IMR-90 (cell line): ENCODE data around the gene SOX6. TPM values are rescaled to one million over a fixed set of nuclear protein-coding genes. Genes with fewer than 3 reads are reported as not detected.

ENCODE experiments used
- ATAC-seq: fragments of 200-7000 bp; cut with Tn5 transposase; 2 replicates; pipeline ENCODE4 v1.9.1; 2020; ENCODE audit warnings: low read depth, mild to moderate bottlenecking, moderate library complexity
- BruUV-seq: library from RNA; stranded (reverse); fragments of 400-500 nt; replicated peaks from 2 replicates; lab custom pipeline; 2021; lab: Mats Ljungman, UMichigan
- CTCF ChIA-PET: fragments of 300-600 bp; formaldehyde crosslinking; extraction: SDS; loops from one replicate; lab custom pipeline; 2021; ENCODE audit warnings: antibody characterized with exemption; lab: Yijun Ruan, JAX
- POLR2A ChIA-PET: fragments of 300-600 bp; sonication (Branson Sonifier 250); formaldehyde crosslinking; loops from one replicate; lab custom pipeline; 2022; ENCODE audit warnings: antibody characterized with exemption; ENCODE audit not compliant: unreplicated experiment; lab: Charles Lee
- DNase-seq: peaks from one replicate; pipeline ENCODE4 v3.0.0; 2013
- H2AFZ ChIP-seq: replicated peaks from 2 replicates; pipeline ENCODE3; 2013; ENCODE audit warnings: low read length, mild to moderate bottlenecking; ENCODE audit not compliant: poor library complexity
- H2AK5ac ChIP-seq: 2 replicates; pipeline ENCODE4 v1.6.1; 2013; ENCODE audit warnings: low read depth, low read length, inconsistent platforms
- H2AK9ac ChIP-seq: replicated peaks from 2 replicates; pipeline ENCODE3; 2013; ENCODE audit warnings: mild to moderate bottlenecking, low read depth, low read length, moderate library complexity; ENCODE audit not compliant: poor library complexity
- H2BK120ac ChIP-seq: 2 replicates; pipeline ENCODE4 v1.6.1; 2013; ENCODE audit warnings: low read depth, low read length, inconsistent platforms
- H2BK15ac ChIP-seq: 3 replicates; pipeline ENCODE4 v1.6.1; 2013; ENCODE audit warnings: low read depth, low read length, inconsistent platforms
- H2BK20ac ChIP-seq: 2 replicates; pipeline ENCODE4 v1.6.1; 2013; ENCODE audit warnings: low read depth, mild to moderate bottlenecking, inconsistent platforms, low read length, moderate library complexity
- H2BK5ac ChIP-seq: 2 replicates; pipeline ENCODE4 v1.6.1; 2013; ENCODE audit warnings: mild to moderate bottlenecking, low read depth, low read length, inconsistent platforms; ENCODE audit not compliant: poor library complexity, severe bottlenecking
- H3K14ac ChIP-seq: replicated peaks from 2 replicates; pipeline ENCODE4 v1.6.1; 2013; ENCODE audit warnings: low read depth, low read length, inconsistent platforms
- H3K18ac ChIP-seq: 2 replicates; pipeline ENCODE4 v1.6.1; 2013; ENCODE audit warnings: low read depth, low read length, control low read depth
- H3K23ac ChIP-seq: 2 replicates; pipeline ENCODE4 v1.6.1; 2013; ENCODE audit warnings: low read depth, low read length, inconsistent platforms
- H3K27ac ChIP-seq: 2 replicates; pipeline ENCODE4 v1.5.1; 2013; ENCODE audit warnings: mild to moderate bottlenecking, control low read depth, low read length; ENCODE audit not compliant: insufficient read depth
- H3K27me3 ChIP-seq: 2 replicates; pipeline ENCODE4 v1.6.1; 2013; ENCODE audit warnings: low read length; ENCODE audit not compliant: control insufficient read depth, insufficient read depth
- H3K36me3 ChIP-seq: 2 replicates; pipeline ENCODE4 v1.6.1; 2013; ENCODE audit warnings: low read length, mixed read lengths; ENCODE audit not compliant: control insufficient read depth, insufficient read depth
- H3K4ac ChIP-seq: 2 replicates; pipeline ENCODE4 v1.6.1; 2013; ENCODE audit warnings: low read depth, low read length, inconsistent platforms
- H3K4me1 ChIP-seq: 2 replicates; pipeline ENCODE4 v1.6.1; 2013; ENCODE audit warnings: low read length, mixed read lengths; ENCODE audit not compliant: control insufficient read depth, insufficient read depth
- H3K4me2 ChIP-seq: 2 replicates; pipeline ENCODE4 v1.6.1; 2013; ENCODE audit warnings: low read depth, mild to moderate bottlenecking, control low read depth, low read length, moderate library complexity
- H3K4me3 ChIP-seq: 2 replicates; pipeline ENCODE4 v1.5.1; 2013; ENCODE audit warnings: low read depth, mild to moderate bottlenecking, control low read depth, low read length, moderate library complexity; ENCODE audit not compliant: insufficient read depth
- H3K56ac ChIP-seq: 2 replicates; pipeline ENCODE4 v1.6.1; 2013; ENCODE audit warnings: low read length, inconsistent platforms; ENCODE audit not compliant: insufficient read depth; ENCODE audit errors: extremely low read depth
- H3K79me1 ChIP-seq, 2 experiments: 2 replicates each; pipeline ENCODE4 v1.6.1; 2013; ENCODE audit warnings: low read length in 2 of 2, inconsistent platforms in 1 of 2, low read depth in 1 of 2
- H3K9ac ChIP-seq: 2 replicates; pipeline ENCODE4 v1.6.1; 2013; ENCODE audit warnings: low read depth, low read length, control low read depth
- H3K9me1 ChIP-seq: 2 replicates; pipeline ENCODE4 v1.6.1; 2013; ENCODE audit warnings: low read length, inconsistent platforms; ENCODE audit not compliant: insufficient read depth
- H3K9me3 ChIP-seq: 2 replicates; pipeline ENCODE4 v1.6.1; 2013; ENCODE audit warnings: low read length; ENCODE audit not compliant: control insufficient read depth, insufficient read depth
- H4K20me1 ChIP-seq: 2 replicates; pipeline ENCODE4 v1.6.1; 2013; ENCODE audit warnings: low read length, inconsistent platforms; ENCODE audit not compliant: insufficient read depth
- H4K5ac ChIP-seq: 2 replicates; pipeline ENCODE4 v1.6.1; 2013; ENCODE audit warnings: mild to moderate bottlenecking, low read depth, low read length, control low read depth
- H4K8ac ChIP-seq, 2 experiments: 2 replicates each; pipeline ENCODE4 v1.6.1; 2013; ENCODE audit warnings: low read depth in 2 of 2, low read length in 2 of 2, control low read depth in 1 of 2, inconsistent platforms in 1 of 2
- H4K91ac ChIP-seq: 2 replicates; pipeline ENCODE4 v1.6.1; 2013; ENCODE audit warnings: low read depth, low read length, inconsistent platforms; ENCODE audit not compliant: insufficient read depth
- MAFK ChIP-seq: IDR thresholded peaks from 2 replicates; pipeline ENCODE4 v1.6.1; 2012; ENCODE audit warnings: low read depth, low read length, improper control_type of control experiment
- NFE2L2 ChIP-seq: fragments of 150-350 bp; IDR thresholded peaks from 2 replicates; pipeline ENCODE4 v1.6.1; 2016; ENCODE audit warnings: low read depth, mild to moderate bottlenecking, low read length
- RFX5 ChIP-seq: IDR thresholded peaks from 2 replicates; pipeline ENCODE4 v1.8.0; 2012; ENCODE audit warnings: low read depth, mild to moderate bottlenecking, low read length, moderate library complexity
- WGBS, 2 experiments: methylation state at CpG; one replicate each; pipeline versions ENCODE4 v1.1.5 to v1.1.7; 2013; ENCODE audit warnings: missing lambda C conversion rate in 2 of 2; ENCODE audit not compliant: insufficient read length in 1 of 2; ENCODE audit errors: extremely low coverage in 2 of 2; 5-methylcytosine and 5-hydroxymethylcytosine counted together
- dilution Hi-C: fragments of 300-500 bp; cut with HindIII; formaldehyde crosslinking; loops from one replicate; pipeline ENCODE4 v1.14.3; 2018; ENCODE audit warnings: low sequenced_read_pairs; ENCODE audit not compliant: unreplicated experiment
- in situ Hi-C: fragments of 300-500 bp; cut with MboI; formaldehyde crosslinking; loops from 3 replicates; pipeline ENCODE4 v1.14.3; 2019; ENCODE audit warnings: low sequenced_read_pairs, inconsistent platforms, mixed read lengths
- intact Hi-C: fragments of 100-400 bp; cut with micrococcal nuclease; formaldehyde crosslinking; loops from 2 replicates; pipeline ENCODE4 v1.10.0; 2022
- polyA plus RNA-seq, 3 experiments: library from polyadenylated mRNA; depleted of rRNA; stranded (reverse); fragments of >200 nt; gene quantifications; 2 replicates each; pipeline ENCODE4 v1.2.3, GENCODE V29; 2012; ENCODE audit warnings: low replicate concordance in 1 of 3
- total RNA-seq: library from RNA; depleted of rRNA; stranded (reverse); fragments of >200 nt; gene quantifications from 2 replicates; pipeline ENCODE4 v1.2.3, GENCODE V29; 2012
- TF ChIP-seq, protein P1 (sequence below): conservative IDR thresholded peaks from 2 replicates; pipeline ENCODE4 v1.5.1; 2012; ENCODE audit warnings: mild to moderate bottlenecking, low read depth, low read length, improper control_type of control experiment
- TF ChIP-seq, protein P2 (sequence below): fragments of 150-350 bp; IDR thresholded peaks from 2 replicates; pipeline ENCODE4 v1.6.1; 2016; ENCODE audit warnings: low read depth, mild to moderate bottlenecking, low read length, moderate library complexity, borderline replicate concordance

SOX6 gene
- total and polyA plus RNA-seq, 2 of the 4 experiments (the other 2 are of a cell fraction) = 1.7 to 7.7 TPM

- Histone ChIP-seq H3K36me3 (no peaks in the 10 kb centered on the region), H4K5ac (no peak overlapping the region), H3K23ac (no peak overlapping the region), H3K4ac (no peak overlapping the region), H4K91ac (no peak overlapping the region), H3K79me1 (no peaks in the 10 kb centered on the region), H4K20me1 (no peaks in the 10 kb centered on the region), H2BK15ac (no peak overlapping the region), H3K14ac (0 out of 2 replicates have a peak overlapping the region, but pooled peaks have one; percentile 9), H2AFZ (no peak overlapping the region), H2AK5ac (no peak overlapping the region), H3K18ac (no peak overlapping the region), H3K9me3 (no peaks in the 10 kb centered on the region), H2AK9ac (no peak overlapping the region), H2BK20ac (no peak overlapping the region), H3K9ac (no peak overlapping the region), H4K8ac (no peak overlapping the region), H3K9me1 (peaks cover 3% of the 10 kb centered on the region; the same call in 1 of the 2 replicates), H3K27ac (no peak overlapping the region), H3K56ac (no peak overlapping the region), H3K4me1 (no peaks in the 10 kb centered on the region), H2BK120ac (no peak overlapping the region), H3K4me3 (no peak overlapping the region), H3K27me3 (no peaks in the 10 kb centered on the region), H3K4me2 (peak overlapping the region; percentile 87), H2BK5ac (no peak overlapping the region)
- 47% methylated on average over 2 of the region's 5 CpGs; no CpG with 5 or more reads in 1 of the 2 experiments for WGBS, 2 experiments
- no TSS peak for BruUV-seq
- TF ChIP-seq, protein P1, sequence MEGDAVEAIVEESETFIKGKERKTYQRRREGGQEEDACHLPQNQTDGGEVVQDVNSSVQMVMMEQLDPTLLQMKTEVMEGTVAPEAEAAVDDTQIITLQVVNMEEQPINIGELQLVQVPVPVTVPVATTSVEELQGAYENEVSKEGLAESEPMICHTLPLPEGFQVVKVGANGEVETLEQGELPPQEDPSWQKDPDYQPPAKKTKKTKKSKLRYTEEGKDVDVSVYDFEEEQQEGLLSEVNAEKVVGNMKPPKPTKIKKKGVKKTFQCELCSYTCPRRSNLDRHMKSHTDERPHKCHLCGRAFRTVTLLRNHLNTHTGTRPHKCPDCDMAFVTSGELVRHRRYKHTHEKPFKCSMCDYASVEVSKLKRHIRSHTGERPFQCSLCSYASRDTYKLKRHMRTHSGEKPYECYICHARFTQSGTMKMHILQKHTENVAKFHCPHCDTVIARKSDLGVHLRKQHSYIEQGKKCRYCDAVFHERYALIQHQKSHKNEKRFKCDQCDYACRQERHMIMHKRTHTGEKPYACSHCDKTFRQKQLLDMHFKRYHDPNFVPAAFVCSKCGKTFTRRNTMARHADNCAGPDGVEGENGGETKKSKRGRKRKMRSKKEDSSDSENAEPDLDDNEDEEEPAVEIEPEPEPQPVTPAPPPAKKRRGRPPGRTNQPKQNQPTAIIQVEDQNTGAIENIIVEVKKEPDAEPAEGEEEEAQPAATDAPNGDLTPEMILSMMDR = no peak
- TF ChIP-seq NFE2L2 (no peak), RFX5 (no peak), MAFK (no peak)
- TF ChIP-seq, protein P2, sequence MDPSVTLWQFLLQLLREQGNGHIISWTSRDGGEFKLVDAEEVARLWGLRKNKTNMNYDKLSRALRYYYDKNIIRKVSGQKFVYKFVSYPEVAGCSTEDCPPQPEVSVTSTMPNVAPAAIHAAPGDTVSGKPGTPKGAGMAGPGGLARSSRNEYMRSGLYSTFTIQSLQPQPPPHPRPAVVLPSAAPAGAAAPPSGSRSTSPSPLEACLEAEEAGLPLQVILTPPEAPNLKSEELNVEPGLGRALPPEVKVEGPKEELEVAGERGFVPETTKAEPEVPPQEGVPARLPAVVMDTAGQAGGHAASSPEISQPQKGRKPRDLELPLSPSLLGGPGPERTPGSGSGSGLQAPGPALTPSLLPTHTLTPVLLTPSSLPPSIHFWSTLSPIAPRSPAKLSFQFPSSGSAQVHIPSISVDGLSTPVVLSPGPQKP = no peak
- dilution Hi-C loops = no loop called here
- ChIA-PET POLR2A (interaction anchor here (0.6 kb wide), 1 partner anchor 312 kb away, joined by 6 read pairs; no protein-coding TSS in a partner anchor), CTCF (no interaction called here)
- in situ Hi-C loops = no loop called here
- no peak for DNase-seq
- intact Hi-C loops = no loop called here
- no peak for ATAC-seq
Observed at GRCh38 chr11:16280256-16280682, 76.1 kb downstream of the SOX6 start.
